Ramos (cell line): Measurements from ENCODE around the gene KRTAP9-8.
"Not testable (repeated sequence)": the region's sequence is repeated elsewhere in the genome, so short reads cannot be mapped to it uniquely, and the experiment has no call there.

Experiments
- in situ Hi-C: fragments of 300-500 bp; cut with MboI; formaldehyde crosslinking; loops from one replicate; pipeline ENCODE4 v1.14.3; 2022; ENCODE audit warnings: low sequenced_read_pairs; ENCODE audit not compliant: unreplicated experiment

The KRTAP9-8 gene

GRCh38 chr17:41254861-41255260, 17.1 kb downstream of the KRTAP9-8 start:
- in situ Hi-C loops, result no loop called here

DNA sequence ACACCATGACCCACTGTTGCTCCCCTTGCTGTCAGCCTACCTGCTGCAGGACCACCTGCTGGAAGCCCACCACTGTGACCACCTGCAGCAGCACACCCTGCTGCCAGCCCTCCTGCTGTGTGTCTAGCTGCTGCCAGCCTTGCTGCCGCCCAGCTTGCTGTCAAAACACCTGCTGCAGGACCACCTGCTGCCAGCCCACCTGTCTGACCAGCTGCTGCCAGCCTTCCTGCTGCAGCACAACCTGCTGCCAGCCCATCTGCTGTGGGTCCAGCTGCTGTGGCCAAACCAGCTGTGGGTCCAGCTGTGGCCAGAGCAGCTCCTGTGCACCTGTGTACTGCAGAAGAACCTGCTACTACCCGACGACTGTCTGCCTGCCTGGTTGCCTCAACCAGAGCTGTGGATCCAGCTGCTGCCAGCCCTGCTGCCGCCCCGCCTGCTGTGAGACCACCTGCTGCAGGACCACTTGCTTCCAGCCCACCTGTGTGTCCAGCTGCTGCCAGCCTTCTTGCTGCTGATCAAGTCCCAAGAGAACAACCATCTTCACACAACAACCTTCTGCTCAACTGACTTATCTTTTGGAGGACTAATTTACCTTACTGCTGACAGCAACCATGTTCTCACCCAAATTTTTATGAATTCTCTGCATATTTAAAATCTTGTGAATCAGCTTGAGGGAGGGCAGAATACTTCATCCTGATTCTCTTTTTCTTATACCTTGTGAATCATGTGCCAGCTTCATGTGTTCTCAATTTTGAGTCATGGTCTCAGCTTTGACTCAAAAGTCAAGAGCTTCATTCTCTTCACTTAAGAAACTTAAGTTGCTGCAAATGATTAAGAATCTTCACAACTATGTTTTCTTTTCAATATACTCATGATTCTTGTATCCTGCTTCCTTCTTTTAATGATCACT, 17.8 kb downstream of the KRTAP9-8 start, which contains the start of gene KRTAP9-9:
Gene KRTAP9-9, plus strand, starts transcription at position 4 of the 910 bp plus-strand sequence.
- in situ Hi-C loops, result not testable (repeated sequence)

GRCh38 chr17:41256291-41256685, 18.5 kb downstream of the KRTAP9-8 start:
- in situ Hi-C loops, result no loop called here

DNA sequence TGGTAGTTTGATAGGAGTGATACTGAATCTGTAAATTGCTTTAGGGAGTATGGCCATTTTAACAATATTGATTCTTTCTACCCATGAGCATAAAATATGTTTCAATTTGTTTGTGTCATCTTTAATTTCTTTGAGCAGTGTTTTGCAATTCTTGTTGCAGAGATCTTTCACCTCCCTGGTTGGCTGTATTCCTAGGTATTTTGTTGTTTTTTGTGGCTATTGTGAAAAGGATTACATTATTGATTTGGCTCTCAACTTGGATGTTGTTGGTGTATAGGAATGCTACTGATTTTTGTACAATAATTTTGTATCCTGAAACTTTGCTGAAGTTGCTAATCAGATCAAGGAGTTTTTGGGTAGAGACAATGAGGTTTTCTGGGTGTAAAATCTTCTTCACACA, 20.6 kb downstream of the KRTAP9-8 start:
- in situ Hi-C loops, result no loop called here

DNA sequence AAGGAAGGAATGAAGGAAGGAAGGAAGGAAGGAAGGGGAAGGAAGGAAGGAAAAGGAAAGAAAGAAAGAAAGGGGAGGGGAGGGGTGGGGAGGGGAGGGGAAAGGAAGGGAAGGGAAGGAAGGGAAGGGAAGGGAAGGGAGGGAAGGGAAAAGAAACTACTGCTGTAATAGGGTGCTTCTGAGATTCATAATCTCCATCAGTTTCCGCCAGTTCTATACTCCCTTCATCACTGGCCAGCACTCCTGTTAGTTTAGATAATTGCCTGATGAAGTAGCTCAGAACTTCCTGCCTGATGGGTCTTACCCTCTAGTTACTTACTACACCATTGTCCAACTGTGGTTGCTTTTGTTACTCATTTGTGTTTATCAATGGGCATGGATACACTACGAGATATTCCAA, 25.4 kb downstream of the KRTAP9-8 start:
- in situ Hi-C loops, result no loop called here

DNA sequence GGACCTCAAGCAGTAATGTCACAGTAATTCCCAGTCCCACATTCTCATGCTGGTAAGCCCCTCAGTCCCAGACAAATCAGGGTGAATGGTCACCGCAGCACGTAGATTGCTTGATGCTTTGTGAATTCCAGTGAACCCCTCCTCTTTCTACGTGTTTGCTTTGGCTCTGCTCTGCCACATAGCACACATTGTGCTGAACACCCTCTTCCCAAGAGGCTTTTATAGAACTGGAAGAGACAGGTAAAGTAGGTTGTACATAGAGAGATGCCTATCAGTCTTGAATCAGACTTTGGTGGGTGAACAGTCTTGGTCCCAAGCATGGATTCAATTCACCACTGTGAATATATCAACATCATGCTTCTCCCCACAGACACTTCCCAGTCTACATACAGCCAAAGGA, 26.8 kb downstream of the KRTAP9-8 start:
- in situ Hi-C loops, result no loop called here

GRCh38 chr17:41265078-41265477, 27.3 kb downstream of the KRTAP9-8 start, which contains the start of gene KRTAP9-6:
Gene KRTAP9-6, plus strand, starts transcription at chr17:41265378. Its CDS starts 0 bp downstream, at chr17:41265378.
- in situ Hi-C loops, result no loop called here

GRCh38 chr17:41267711-41268110, 29.9 kb downstream of the KRTAP9-8 start:
- in situ Hi-C loops, result no loop called here

DNA sequence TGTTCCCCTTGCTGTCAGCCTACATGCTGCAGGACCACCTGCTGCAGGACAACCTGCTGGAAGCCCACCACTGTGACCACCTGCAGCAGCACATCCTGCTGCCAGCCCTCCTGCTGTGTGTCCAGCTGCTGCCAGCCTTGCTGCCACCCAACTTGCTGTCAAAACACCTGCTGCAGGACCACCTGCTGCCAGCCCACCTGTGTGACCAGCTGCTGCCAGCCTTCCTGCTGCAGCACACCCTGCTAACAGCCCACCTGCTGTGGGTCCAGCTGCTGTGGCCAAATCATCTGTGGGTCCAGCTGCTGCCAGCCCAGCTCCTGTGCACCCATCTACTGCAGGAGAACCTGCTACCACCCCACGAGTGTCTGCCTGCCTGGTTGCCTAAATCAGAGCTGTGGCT, 33.5 kb downstream of the KRTAP9-8 start:
- in situ Hi-C loops, result not testable (repeated sequence)

GRCh38 chr17:41271858-41272257, 34.1 kb downstream of the KRTAP9-8 start:
- in situ Hi-C loops, result no loop called here

DNA sequence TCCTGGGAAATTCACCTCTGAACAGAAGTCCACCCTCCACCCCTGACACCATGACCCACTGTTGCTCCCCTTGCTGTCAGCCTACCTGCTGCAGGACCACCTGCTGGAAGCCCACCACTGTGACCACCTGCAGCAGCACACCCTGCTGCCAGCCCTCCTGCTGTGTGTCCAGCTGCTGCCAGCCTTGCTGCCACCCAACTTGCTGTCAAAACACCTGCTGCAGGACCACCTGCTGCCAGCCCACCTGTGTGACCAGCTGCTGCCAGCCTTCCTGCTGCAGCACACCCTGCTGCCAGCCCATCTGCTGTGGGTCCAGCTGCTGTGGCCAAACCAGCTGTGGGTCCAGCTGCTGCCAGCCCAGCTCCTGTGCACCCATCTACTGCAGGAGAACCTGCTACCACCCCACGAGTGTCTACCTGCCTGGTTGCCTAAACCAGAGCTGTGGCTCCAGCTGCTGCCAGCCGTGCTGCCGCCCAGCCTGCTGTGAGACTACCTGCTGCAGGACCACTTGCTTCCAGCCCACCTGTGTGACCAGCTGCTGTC, 37.9 kb downstream of the KRTAP9-8 start, which contains the start of gene KRTAP9-7:
Gene KRTAP9-7, plus strand, starts transcription at position 51 of the 543 bp plus-strand sequence. Its CDS starts 0 bp downstream, at position 51.
- in situ Hi-C loops, result not testable (repeated sequence)

GRCh38 chr17:41278176-41278955, 40.6 kb downstream of the KRTAP9-8 start:
- in situ Hi-C loops, result no loop called here

GRCh38 chr17:41284043-41284442, 46.2 kb downstream of the KRTAP9-8 start:
- in situ Hi-C loops, result no loop called here

DNA sequence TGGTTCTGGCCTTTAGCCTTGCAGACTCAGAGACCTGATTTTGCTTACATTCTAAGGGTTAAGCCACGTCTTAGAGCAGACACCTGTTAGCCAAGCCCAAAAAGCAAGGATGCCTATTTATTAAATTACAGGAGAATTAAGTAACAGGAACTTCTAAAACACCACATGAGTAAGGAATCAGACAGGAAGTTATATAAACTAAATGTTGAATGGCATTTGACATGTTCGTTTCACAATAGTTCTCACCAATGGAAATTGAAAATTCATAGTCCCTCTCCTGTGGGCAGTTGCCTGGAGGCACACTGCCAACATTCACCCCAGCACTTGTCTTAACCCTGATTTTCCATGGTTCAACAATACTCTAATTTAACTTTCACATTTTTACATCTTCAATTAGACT, 46.7 kb downstream of the KRTAP9-8 start:
- in situ Hi-C loops, result no loop called here

- in situ Hi-C loops, result no loop called here
Measured at GRCh38 chr17:41287050-41287449, 49.3 kb downstream of the KRTAP9-8 start.
